HG03159 (cell line): ENCODE measurements around the gene ASTN2.
"Not testable (repeated sequence)": the region's sequence is repeated elsewhere in the genome, so short reads cannot be mapped to it uniquely, and the experiment has no call there.

ENCODE experiments used
- ATAC-seq: cut with Tn5 transposase; IDR thresholded peaks from one replicate; pipeline ENCODE4 v1.9.1; 2021; ENCODE audit warnings: mild to moderate bottlenecking, moderate library complexity; ENCODE audit not compliant: unreplicated experiment

Gene ASTN2

DNA sequence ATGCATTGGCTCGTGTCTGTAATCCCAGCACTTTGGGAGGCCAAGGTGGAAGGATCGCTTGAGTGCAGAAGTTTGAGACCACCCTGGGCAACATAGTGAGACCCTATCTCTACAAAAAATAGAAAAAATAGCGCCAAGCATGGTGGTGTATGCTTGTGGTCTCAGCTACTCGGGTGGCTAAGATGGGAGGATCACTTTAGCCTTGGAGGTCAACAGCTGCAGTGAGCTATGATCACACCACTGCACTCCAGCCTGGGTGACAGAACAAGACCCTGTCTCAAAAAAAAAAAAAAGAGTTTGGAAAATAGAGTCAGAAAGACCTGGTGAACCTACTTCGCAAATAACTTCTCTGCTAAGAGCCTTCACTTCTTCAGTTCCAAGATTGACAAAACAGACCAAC lies 516.7 kb downstream of the ASTN2 start:
- ATAC-seq = not testable (repeated sequence)

DNA sequence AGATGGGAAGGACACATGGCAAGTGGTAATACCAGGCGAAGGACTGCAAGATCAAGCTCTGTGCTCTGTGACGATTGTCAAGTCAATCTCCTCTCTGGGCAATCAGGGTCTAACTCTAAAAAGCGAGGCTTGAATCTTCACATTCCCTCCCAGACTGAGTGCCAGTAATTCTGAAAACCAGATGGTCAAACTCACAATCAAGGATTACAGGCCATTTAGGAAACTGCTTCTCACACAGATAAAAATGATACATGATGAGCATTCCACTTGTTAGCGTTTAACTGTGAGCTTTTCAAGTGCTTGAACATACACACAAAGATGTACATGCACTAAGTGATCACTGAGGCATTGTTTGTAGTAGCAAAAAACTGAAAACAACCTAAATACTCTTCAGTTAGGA lies 517.7 kb downstream of the ASTN2 start:
- no peak for ATAC-seq

DNA sequence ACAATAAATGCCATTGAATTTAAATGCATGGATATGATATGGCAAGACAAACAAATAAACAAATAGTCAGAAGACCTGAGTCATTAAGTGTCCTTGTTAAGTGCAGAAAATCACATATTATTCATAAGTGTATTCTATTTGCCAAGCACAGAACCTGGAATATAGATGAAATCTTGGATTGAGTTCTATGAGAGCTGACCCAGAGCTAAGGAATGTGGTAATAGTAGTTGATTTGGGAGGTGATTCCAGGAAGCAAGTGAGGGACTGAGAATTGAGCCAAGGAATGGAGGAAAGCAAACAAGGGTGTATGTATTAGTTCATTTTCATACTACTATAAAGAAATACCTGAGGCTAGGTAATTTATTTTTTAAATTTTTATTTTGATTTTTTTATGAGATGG lies 518.9 kb downstream of the ASTN2 start:
- no peak for ATAC-seq

DNA sequence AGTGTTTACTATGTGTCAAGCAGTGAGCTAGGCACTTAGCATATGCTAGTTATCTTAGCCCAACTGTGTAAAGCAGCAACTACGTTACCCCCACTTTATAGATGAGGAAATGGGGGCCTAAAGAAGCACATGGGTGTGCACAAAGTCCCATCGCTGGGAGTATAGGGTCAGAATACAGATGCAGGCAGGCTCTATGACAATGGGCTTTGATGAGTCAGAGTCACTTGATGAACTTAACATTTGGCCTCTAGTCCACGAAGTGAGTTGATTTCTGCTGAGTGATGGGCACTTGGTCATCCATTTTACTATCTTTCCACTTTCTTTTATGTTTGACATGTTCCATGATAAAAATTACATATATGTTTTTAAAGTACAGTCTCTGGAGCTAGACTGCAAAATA lies 523.4 kb downstream of the ASTN2 start:
- ATAC-seq = no peak

DNA sequence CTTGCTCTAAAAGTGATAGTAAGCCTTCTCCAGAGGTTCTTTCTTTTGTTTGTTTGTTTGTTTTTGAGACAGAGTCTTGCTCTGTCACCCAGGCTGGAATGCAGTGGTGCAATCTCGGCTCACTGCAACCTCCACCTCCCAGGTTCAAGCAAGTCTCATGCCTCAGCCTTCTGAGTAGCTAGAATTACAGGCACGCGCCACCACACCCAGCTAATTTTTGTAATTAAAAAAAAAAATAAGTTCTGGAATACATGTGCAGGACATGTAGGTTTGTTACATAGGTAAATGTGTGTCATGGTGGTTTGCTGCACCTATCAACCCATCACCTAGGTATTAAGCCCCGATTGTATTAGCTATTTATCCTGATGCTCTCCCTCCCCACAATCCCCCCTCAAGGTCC lies 526.4 kb downstream of the ASTN2 start:
- ATAC-seq = not testable (repeated sequence)

DNA sequence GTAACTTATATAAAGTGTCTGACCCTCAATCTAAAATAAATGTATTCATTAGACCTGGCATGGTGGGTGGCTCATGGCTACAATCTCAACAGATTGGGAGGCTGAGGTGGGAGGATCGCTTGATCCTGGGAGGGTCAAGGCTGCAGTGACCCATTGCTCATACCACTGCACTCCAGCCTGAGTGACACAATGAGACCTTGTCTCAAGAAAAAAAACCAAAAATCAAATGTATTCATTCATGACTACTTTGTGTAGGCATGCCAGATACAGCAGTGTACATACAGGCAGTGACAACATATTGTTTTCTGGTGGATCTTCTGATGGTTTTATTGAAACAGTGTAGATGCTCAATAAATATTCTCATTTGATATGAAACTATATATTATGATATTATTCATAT lies 526.8 kb downstream of the ASTN2 start:
- ATAC-seq = no peak

DNA sequence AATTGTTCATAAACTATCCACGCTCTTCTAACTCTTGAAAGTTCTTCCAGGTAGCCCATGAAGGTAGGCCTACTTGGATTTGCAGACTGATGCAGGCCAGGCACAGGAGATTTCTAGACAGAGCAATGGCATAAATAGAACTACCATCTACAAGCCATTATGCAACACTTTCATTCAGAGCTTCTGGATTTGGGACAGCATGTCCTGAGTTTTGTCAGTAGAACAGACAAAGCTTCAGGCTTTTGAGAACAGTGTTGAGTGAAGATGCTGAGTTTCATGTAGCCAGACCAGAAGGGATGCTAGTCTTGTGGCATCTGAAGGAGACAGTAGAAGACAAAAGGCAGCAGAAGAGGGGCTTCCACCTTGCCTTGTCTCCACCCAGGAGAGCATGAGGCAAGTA lies 531.2 kb downstream of the ASTN2 start:
- no peak for ATAC-seq

DNA sequence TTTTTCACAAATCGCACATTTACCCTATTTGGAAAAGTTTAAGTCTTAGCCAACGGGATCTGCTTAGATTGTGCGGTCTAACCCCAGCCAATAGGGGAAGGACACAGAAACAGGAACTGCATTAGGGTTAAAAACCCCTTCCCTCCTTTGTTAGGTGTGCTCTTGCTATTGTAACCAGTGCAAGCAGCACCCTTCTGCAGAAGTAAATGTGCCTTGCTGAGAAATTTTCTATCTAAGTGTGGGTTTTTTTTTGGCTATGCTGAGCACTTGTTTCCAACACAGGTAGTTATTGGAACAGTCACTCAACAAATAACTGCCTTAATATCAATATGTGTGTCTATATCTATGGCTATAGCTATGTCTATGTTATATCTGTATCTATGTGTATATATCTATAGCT lies 537.8 kb downstream of the ASTN2 start:
- no peak for ATAC-seq

DNA sequence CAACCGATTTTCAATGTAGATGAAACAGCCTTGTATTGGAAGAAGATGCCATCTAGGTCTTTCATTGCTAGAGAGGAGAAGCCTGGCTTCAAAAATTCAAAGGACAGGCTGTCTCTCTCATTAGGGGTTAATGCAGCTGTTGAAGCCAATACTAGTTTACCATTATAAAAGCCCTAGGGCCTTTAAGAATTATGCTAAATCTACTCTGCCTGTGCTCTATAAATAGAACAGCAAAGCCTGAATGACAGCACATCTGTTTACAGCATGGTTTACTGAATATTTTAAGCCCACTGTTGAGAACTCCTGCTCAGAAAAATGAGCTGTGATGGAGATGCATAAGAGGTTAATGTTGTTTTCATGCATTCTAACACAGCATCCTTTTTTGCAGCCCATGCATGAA lies 539.3 kb downstream of the ASTN2 start:
- ATAC-seq = no peak

DNA sequence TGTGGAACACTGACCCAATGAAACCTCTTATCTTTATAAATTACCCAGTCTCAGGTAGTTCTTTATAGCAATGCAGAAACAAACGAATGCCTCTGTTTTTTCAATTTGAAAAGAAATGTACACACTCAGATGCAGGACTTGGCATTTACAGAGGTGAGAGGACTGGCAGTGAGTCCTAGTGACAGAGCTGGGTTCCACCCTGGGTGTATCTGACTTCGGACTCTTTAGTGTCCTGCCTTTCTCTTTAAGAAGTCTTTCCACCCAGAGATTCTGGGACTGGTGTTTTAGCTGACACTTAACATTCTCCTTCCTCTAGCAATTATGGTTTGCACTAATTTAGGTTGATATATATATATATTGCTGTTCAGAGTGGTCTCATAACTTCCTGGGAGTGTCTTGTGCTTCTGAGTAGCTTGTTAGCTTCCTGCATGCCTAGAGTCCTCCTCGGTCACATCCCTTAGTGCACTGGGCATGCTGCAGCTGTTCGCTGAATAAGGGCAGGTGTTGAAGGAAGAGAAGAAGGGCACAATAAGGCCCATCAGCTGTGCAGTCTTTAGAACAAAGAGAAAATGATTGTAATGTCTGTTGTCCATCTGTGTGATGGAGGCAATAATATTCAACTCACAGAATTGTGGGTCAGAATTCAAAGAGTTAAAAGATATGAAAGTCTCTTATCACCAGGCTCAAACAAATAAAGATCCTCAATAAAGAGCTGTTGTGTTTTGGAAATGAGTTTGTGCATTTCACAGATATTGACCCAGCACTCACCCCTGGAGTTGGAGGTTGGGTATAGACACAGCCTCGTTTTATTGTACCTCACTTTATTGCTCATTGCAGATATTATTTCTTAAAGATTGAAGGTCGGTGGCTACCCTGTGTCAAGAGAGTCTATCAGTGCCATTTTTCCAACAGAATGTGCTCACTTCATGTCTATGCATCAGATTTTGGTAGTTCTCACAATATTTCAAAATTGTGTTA lies 540.6 kb downstream of the ASTN2 start:
- ATAC-seq = no peak

DNA sequence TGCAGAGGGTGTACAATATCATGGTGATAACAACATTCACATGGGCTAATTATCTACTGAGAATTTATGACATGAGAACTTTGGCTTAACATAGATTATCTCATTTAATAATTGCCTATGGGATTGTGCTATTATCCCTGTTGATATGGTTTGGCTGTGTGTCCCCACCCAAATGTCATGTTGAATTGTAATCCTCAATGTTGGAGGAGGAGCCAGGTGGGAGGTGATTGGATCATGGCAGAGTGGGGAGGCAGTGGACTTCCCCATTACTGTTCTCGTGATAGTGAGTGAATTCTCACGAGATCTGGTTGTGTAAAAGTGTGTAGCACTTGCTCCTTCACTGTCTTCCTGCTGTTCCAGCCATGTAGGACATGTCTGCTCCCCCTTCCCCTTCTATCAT lies 541.4 kb downstream of the ASTN2 start:
- no peak for ATAC-seq

DNA sequence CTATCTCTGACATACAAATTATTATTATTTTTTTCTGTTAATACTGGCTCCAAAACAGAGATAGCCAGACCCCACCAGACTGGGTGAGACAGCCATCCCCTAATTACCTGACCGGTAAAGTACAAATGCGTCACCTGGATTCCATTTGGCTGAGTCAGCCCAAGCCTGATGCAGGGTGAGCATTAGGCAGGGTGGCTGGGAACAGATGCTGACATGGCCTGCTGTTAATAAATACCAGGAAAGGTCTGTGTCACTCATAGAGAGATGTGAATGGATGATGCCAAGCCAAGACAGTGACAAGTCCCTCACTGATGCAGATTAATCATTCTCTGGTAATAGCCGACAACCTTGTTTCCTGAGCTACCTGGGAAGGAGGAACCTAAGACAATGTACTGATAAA lies 544.3 kb downstream of the ASTN2 start:
- ATAC-seq = no peak

DNA sequence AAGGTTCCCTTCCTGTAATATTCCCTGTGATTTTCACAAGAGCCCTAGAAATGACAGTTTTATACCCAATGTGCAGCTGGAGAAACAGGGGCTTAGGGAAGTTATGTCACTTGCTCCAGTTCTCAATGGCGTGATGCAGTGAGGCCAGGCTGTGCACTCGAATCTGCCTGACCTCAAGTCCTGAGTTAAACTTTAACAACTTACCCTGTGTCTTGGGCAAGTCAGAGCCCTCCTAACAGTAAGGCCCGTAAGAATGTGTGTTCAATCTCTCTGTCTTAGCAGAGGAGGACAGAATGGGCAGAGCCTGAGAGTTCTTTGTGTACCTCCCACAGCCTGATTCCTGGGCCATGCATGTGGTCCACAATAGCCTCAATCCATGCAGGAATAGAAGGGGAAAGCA lies 546.7 kb downstream of the ASTN2 start:
- ATAC-seq = no peak

DNA sequence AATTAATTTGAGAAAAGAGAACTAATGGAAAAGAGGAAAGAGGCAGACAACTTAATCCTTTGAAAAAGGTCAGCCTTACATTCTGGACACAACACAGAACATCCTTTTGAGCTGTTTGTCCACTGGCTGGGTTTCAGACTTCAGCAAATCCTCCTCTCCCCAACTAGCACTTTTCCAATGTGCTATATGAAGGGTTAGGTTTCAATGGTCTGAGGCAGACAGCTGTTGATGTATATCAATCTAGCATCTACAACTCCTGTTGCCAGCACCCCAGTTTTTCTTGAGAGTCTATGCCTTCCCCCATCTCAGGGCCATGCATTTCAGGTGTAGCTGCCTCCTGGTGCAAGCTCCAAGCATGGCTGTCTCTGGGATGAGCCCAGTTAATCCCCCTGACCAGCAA lies 553.5 kb downstream of the ASTN2 start:
- ATAC-seq = no peak

DNA sequence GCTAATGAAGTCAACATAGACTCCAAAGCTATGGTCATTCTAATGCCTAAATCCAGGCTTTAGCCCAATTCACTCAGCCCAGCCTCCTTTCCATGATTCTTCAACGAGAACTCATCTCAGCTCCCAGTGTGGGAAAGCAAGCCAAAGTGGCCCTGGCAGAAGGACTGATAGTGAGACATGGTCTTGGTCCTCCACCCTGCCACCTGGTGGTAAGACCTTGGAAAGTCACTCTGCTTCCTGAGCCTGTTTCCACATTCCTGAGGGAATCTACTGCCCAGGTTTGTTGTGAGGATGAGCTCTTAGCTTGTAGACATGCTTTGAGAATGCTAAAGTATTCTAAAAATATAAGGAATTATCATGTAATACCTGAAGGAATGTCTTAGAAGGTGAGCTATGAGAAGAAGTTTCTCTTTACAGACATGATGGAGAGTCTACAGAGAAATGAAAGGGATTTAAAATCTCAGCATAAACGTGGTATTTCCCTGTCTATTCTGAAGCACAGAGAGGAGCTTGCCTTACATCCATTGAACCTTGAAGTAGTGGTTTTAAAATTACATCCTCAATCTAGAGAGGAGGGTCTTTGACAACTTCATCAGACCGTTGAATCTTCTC lies 554.2 kb downstream of the ASTN2 start:
- peak; percentile 78 for ATAC-seq

DNA sequence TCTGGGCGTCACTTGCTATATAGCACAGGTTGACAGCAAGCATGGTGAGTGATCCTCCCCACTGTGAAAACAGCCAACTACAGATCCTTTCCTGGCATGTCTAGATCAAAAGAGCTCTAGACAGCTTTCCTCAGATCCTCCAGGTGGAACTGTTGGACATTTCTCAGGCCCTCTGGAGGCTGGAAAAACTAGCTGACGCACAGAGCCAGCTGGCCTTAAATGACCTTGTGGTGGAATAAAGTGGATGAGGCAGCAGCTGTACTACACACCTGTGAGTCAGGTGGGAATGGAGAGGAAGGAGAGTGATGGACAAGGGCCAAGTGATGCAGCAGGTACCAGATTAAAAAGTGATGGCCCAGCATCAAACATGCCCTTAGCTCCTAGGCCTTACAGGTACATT lies 555.1 kb downstream of the ASTN2 start:
- no peak for ATAC-seq

DNA sequence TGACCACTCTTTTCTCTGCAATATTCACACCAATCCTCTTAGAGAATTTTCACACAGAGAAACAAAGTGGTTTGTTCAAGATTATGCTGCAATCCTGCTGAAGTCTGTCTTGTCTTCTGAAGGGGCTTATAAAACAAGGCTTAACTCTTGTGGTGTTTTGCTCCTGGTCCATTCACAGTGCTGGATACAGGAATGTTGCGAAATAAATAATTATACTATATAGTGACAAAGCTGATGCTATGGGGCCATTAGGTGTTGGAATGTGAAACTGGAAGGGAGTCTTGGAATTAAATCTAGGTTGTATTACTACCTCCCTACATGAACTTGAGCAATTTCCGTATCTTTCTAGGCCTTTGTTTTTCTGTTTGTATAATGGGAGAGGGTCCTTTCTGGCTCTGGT lies 557.5 kb downstream of the ASTN2 start:
- no peak for ATAC-seq

DNA sequence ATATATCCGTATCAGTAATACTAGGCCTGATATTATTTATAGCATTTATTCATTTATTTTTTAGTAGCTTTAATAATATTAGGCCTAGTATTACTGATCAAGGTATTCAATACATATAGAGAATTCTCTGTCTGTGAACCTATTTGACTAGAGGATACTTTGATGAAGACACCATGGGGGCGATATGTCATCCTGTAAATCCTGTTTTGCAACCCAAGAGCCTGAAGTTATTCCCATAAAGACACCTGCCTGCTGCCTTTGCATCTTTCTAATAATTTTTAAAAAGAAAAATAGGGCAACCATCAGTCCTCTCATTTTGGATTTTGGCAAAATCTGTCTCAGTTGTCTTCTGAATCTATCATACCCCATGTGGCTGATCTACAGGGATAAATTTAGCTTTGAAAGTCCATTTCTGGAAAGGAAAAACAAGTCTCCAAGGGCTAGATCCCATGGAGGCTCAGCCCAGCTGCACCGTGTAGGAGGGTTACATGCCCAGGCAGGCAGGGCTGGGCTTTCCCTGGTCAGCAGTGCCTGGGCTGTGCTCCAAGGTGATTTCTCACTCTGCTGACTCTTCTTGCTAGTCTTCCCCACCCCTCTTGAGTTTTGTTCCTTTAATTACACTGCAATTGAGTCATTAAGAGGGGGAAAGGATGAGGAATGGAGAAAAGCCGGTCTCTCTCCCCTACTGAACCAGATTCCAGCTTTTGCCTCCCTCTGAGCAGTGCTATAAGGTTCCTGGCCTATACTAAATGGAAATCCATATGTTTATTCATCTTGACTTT lies 558.8 kb downstream of the ASTN2 start:
- ATAC-seq = no peak

DNA sequence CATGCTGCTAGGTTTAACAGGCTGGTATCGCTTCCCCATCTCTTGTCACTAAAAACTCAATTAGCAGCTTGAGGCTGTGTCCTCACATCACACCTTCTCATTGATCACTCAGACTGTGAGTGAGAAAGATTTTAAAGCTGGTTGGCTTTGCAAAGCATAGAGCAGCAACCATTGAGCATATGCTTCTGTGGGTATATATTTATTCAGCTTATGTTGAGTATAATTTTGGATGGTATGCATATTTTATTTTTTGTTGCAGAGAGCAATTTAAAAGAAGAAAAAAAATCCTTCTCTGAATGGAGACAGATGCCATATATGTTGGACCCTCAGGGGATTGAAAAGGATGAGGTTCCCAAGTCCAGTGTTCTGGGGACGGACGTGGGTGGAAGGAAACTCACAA lies 565.1 kb downstream of the ASTN2 start:
- ATAC-seq = no peak

DNA sequence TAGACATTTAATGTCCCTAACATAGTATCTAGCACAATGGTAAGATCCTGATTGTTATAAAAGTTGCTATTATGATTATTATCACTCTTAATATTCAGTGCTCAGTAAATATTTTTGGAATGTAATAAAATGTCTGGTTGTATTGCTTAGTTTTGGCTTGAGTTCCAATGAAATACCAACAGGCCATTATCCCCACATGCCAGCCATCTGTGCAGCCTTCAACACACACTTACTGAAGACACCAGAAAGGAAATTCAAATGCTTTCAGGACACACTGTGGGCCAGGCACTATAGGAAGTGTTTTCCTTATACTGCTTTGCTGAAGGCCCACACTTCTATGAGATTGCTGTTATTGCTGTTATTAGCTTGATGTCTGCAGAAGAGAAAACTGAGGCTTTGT lies 570.2 kb downstream of the ASTN2 start:
- ATAC-seq = no peak

DNA sequence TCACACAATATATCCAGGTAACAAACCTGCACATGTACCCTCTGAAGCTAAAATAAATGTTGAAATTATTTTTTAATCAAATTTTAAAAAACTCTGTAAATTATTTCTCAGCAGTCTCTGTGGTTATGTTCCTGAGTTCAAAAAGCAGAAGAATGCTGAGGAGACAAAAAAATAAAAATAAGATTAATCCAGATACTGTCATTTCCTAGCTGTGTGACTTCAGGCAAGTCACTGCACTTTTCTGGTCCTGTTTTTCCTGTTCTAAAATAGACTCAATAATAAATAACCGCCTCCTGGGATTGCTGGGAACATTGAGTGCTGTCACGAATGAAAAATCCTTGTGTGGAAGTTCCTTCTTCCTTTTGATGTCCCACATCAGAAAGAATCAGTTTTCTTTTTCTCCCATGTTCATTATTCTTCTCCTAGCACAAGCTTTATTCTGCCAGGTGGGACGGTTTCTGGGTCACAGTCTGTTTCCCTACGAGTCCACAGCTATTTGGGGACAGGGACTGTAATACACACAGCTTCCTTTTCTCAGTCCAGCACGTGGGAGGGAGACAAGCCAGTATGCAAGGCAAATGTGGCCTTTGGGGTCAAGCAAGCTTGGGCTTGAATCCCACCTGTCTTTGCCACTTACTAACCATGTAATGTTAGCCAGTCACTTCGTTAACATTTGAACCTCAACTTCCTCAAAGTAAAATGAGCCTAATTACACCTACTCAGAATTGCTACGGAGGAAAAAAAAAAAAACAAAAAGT lies 570.8 kb downstream of the ASTN2 start:
- no peak for ATAC-seq
